ENCODE measurements around the gene SLC47A2. TPM values are rescaled to one million over a fixed set of nuclear protein-coding genes. Genes with fewer than 3 reads are reported as not detected.

The SLC47A2 gene
- total RNA-seq, 1 experiment from 2014 or later: not detected

- Histone ChIP-seq H3K36me3 (ENCODE audit: control insufficient read depth, insufficient read depth, low read length) (no peaks in the 10 kb centered on the region), H3K27ac (ENCODE audit: low read length) (no peak overlapping the region), H3K4me1 (ENCODE audit: control insufficient read depth, insufficient read depth, low read length) (no peaks in the 10 kb centered on the region), H3K27me3 (ENCODE audit: control insufficient read depth, insufficient read depth, low read length) (no peaks in the 10 kb centered on the region), H3K9me3 (ENCODE audit: control insufficient read depth, insufficient read depth, low read depth, low read length) (no peaks in the 10 kb centered on the region), H3K4me3 (ENCODE audit: low read depth in 2 of 2, low read length in 2 of 2) (no peak overlapping the region)
- CTCF ChIA-PET: interaction anchor here (0.6 kb wide), 1 partner anchor 25 kb away, joined by 4 read pairs; no protein-coding TSS in a partner anchor
- no peak for ATAC-seq
- intact Hi-C loops (cut with micrococcal nuclease; ENCODE audit: unreplicated experiment): no loop called here
- POLR2A ChIA-PET: no interaction called here
- in situ Hi-C loops (cut with HindIII; ENCODE audit: low pct_unique_long_range_greater_than_20kb, low sequenced_read_pairs): no loop called here
- TF ChIP-seq TCF7L2 (IDR thresholded peaks at IDR 0.05; ENCODE audit: low read depth, low read length) (no peak), SIN3A (IDR thresholded peaks at IDR 0.05; ENCODE audit: borderline replicate concordance, insufficient read depth, low read depth, low read length) (no peak), POLR2AphosphoS5 (IDR thresholded peaks at IDR 0.05; ENCODE audit: low read depth, low read length) (no peak), CTCF (IDR thresholded peaks at IDR 0.05) (no peak), REST (IDR thresholded peaks at IDR 0.05; ENCODE audit: insufficient read depth in 1 of 2, low read depth in 2 of 2, low read length in 1 of 2) (no peak)
- BruUV-seq (replicated peaks): no TSS peak
- no peak for DNase-seq (ENCODE audit: low read depth, low spot score)
Observed at GRCh38 chr17:19740933-19741332, 24.5 kb upstream of the SLC47A2 start.

- Histone ChIP-seq H3K36me3 (ENCODE audit: control insufficient read depth, insufficient read depth, low read length) (no peaks in the 10 kb centered on the region), H3K27me3 (ENCODE audit: control insufficient read depth, insufficient read depth, low read length) (no peaks in the 10 kb centered on the region), H3K4me1 (ENCODE audit: control insufficient read depth, insufficient read depth, low read length) (no peaks in the 10 kb centered on the region), H3K4me3 (ENCODE audit: low read depth in 2 of 2, low read length in 2 of 2) (no peak overlapping the region), H3K9me3 (ENCODE audit: control insufficient read depth, insufficient read depth, low read depth, low read length) (no peaks in the 10 kb centered on the region), H3K27ac (ENCODE audit: low read length) (no peak overlapping the region)
- CTCF ChIA-PET: no interaction called here
- no TSS peak for BruUV-seq (replicated peaks)
- DNase-seq (ENCODE audit: low read depth, low spot score) (no peak), ATAC-seq (no peak)
- in situ Hi-C loops (cut with HindIII; ENCODE audit: low pct_unique_long_range_greater_than_20kb, low sequenced_read_pairs) (no loop called here), intact Hi-C loops (cut with micrococcal nuclease; ENCODE audit: unreplicated experiment) (no loop called here)
- no peak for TF ChIP-seq POLR2AphosphoS5 (IDR thresholded peaks at IDR 0.05; ENCODE audit: low read depth, low read length)
- no peak for TF ChIP-seq SIN3A (IDR thresholded peaks at IDR 0.05; ENCODE audit: borderline replicate concordance, insufficient read depth, low read depth, low read length)
- TF ChIP-seq REST (IDR thresholded peaks at IDR 0.05; ENCODE audit: insufficient read depth in 1 of 2, low read depth in 2 of 2, low read length in 1 of 2): no peak
- no peak for TF ChIP-seq CTCF (IDR thresholded peaks at IDR 0.05)
- no peak for TF ChIP-seq TCF7L2 (IDR thresholded peaks at IDR 0.05; ENCODE audit: low read depth, low read length)
- POLR2A ChIA-PET: no interaction called here
Observed at GRCh38 chr17:19739241-19740201, 23.1 kb upstream of the SLC47A2 start.
